Nucleus accumbens (tissue), 56 donors: ENCODE data around the gene LSM2.

Source experiments
- DNase-seq, 56 donors: peaks; one replicate each; lab custom pipeline; 2025; lab: John Stamatoyannopoulos, UW

The LSM2 gene

GRCh38 chr6:31778999-31779885, 27.5 kb downstream of the LSM2 start:
- DNase-seq = no peak

- no peak for DNase-seq
Measured at GRCh38 chr6:31778193-31778592, 28.6 kb downstream of the LSM2 start.

- no peak for DNase-seq
Measured at GRCh38 chr6:31777667-31778050, 29.1 kb downstream of the LSM2 start.

- DNase-seq = peak in 29 of 56 donors; percentile 6 to 86 (median 32)
Measured at GRCh38 chr6:31776989-31777666, 29.6 kb downstream of the LSM2 start, which contains the start of gene VWA7. VWA7 (minus strand) TSS chr6:31777328; CDS start chr6:31776779, 549 bp downstream.

GRCh38 chr6:31776485-31776988, 30.2 kb downstream of the LSM2 start:
- DNase-seq = peak in 13 of 56 donors; percentile 13 to 81 (median 39)

- DNase-seq = no peak
Measured at GRCh38 chr6:31775633-31776484, 30.9 kb downstream of the LSM2 start.

GRCh38 chr6:31775184-31775583, 31.6 kb downstream of the LSM2 start:
- no peak for DNase-seq

GRCh38 chr6:31771992-31772358, 34.8 kb downstream of the LSM2 start:
- peak in 1 of 56 donors; percentile 24 for DNase-seq

- DNase-seq = no peak
Measured at GRCh38 chr6:31770860-31771259, 35.9 kb downstream of the LSM2 start.

- DNase-seq = peak in 8 of 56 donors; percentile 3 to 40 (median 9)
Measured at GRCh38 chr6:31769684-31770371, 36.9 kb downstream of the LSM2 start.

- DNase-seq = peak in 1 of 56 donors; percentile 22
Measured at GRCh38 chr6:31768363-31769257, 38.2 kb downstream of the LSM2 start.

GRCh38 chr6:31767096-31767645, 39.6 kb downstream of the LSM2 start:
- no peak for DNase-seq

- no peak for DNase-seq
Measured at GRCh38 chr6:31765910-31766794, 40.6 kb downstream of the LSM2 start.

GRCh38 chr6:31765559-31765909, 41.2 kb downstream of the LSM2 start:
- no peak for DNase-seq

- DNase-seq = no peak
Measured at GRCh38 chr6:31764198-31764597, 42.6 kb downstream of the LSM2 start.

GRCh38 chr6:31763619-31763940, 43.2 kb downstream of the LSM2 start:
- DNase-seq = peak in 1 of 56 donors; percentile 14

- no peak for DNase-seq
Measured at GRCh38 chr6:31762878-31763618, 43.7 kb downstream of the LSM2 start.
